ENCODE results near the gene CENPE.

DNA sequence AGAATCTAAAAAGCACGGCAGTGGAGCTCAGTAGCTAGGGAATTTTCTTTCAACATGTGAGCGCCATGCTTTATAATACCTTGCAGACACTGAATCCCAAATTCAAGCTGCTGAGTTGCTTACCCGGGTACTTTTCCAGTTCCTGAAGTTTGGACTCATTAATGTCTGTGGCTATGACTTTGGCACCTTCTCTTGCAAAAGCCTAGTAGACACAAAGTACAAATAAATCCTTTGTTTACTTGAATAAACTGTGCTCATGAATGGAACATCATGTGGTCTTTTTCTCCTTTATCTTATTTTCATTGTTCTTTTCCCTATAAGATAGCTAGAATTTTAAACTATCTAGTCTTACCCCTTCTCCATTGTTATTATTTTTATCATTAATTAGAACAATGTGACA lies 103.1 kb downstream of the CENPE start:
- TF ChIP-seq, protein P1, sequence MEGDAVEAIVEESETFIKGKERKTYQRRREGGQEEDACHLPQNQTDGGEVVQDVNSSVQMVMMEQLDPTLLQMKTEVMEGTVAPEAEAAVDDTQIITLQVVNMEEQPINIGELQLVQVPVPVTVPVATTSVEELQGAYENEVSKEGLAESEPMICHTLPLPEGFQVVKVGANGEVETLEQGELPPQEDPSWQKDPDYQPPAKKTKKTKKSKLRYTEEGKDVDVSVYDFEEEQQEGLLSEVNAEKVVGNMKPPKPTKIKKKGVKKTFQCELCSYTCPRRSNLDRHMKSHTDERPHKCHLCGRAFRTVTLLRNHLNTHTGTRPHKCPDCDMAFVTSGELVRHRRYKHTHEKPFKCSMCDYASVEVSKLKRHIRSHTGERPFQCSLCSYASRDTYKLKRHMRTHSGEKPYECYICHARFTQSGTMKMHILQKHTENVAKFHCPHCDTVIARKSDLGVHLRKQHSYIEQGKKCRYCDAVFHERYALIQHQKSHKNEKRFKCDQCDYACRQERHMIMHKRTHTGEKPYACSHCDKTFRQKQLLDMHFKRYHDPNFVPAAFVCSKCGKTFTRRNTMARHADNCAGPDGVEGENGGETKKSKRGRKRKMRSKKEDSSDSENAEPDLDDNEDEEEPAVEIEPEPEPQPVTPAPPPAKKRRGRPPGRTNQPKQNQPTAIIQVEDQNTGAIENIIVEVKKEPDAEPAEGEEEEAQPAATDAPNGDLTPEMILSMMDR (IDR thresholded peaks at IDR 0.05): no peak
- no peak for TF ChIP-seq POLR2A (IDR thresholded peaks at IDR 0.05)

Data from prostate gland (tissue), 2 donors.